ENCODE measurements around the gene ABCC12.
"Not testable (repeated sequence)": the region's sequence is repeated elsewhere in the genome, so short reads cannot be mapped to it uniquely, and the experiment has no call there.

The ABCC12 gene

DNA sequence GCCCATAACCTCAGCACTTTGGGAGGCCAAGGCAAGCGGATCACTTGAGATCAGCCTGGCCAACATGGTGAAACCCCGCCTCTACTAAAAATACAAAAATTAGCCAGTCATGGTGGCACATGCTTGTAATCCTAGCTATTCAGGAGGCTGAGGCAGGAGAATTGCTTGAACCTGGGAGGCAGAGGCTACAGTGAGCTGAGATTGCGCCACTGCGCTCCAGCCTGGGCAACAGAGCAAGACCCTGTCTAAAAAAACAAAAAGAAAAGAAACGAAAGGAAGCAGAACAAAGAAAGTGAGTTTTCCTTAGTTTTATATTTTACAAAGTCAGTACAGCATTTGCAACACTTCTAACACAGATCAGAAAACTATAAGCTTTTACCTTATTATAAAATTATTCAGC, 10.8 kb upstream of the ABCC12 start:
- not testable (repeated sequence) for DNase-seq (ENCODE audit: extremely low read depth in 1 of 2, low read depth in 1 of 2)

DNA sequence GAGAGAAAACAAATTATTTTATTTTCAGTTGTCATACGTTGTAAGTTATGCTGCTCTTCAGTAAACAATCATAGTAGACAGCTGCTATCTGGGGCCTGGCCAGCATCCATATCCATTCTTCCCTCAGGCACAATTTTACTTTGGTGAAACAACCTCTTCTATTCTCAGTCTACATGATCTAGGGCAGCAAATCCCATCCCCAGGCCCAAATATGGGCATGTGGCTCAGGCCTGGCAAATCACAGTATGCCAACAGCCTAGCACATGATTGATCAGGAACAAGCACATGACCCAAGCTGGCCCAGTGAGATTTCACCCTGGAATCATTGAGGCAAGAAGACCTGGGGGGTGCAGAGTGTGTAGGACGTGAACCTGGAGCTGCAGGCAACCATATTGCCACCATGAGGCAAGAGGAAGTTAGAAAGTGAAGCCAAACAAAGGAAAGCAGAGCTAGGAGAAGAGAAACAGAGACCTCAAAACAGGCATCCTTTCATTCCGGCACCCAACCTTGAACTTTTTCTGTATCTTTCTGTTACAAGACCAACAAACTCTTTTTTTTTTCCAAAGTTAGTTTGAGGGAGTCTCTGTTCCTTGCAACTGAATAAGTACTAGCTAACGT, 10.3 kb upstream of the ABCC12 start:
- no peak for DNase-seq (ENCODE audit: extremely low read depth in 1 of 2, low read depth in 1 of 2)

DNA sequence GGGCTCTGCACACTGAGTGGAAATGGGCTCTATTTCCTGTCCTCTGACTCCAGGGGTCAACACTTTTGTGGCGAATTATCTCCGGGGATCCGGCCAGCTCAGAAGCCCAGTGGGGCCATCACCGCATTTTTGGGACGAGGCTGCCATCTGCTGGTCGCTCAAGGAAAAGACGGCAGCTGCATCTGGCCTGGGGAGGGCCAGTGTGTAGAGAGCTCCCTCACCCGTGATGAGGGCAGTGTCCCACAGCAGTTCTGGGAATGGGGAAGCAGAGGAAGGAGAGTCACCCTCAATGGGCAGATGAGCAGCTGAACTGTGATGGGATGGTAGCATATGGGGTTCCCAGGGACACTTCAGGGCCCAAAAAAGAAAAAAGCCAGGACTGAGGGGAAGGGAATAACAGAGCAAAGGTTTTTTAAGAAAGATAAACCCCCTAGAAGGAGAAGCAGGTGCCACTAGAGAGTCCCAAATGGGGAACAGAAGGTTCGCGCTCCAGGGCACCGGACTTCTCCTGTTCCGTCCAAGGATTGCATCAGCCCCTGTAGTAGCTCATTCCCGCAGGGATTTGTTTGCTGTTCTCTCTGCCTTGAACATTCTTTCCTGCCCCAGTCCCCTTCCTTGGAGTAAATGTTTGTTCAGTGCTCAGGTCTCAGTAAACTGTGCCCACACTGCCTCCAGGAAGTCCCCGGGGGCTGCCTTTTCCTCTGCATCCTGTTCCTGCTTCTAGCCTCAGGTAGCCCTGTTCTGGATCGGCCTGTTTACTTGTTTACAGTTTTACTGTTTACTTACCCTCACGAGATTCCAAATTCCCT, 9.3 kb upstream of the ABCC12 start:
- DNase-seq (ENCODE audit: extremely low read depth in 1 of 2, low read depth in 1 of 2) = peak; percentile 9 to 49

DNA sequence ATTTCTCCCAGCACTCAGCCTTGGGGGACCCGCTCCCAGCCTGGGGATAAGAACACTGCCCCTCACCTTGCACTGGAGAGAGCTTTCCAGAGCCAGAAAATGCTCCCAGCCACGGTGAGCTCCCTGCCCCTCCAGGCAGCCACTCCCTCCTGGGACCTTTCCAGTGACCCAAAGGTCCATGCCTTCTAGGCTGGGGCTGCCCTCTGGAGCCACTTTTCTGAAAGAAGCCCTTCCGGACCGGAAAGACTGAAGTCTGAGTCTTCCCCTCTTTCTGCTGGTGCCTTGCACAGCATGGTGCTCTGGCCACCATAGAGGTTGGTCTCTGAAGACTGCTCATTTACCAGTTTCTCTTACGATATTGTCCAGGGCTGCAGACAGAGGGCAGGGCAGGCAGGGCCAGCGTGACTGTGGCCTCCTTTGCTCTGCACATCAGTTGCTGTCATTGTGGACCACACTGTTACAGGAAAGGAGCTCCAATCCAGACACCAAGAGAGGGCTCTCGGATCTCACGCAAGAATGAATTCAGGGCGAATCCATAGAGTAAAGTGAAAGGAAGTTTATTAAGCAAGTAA, 7.1 kb upstream of the ABCC12 start:
- DNase-seq (ENCODE audit: extremely low read depth in 1 of 2, low read depth in 1 of 2) = no peak

DNA sequence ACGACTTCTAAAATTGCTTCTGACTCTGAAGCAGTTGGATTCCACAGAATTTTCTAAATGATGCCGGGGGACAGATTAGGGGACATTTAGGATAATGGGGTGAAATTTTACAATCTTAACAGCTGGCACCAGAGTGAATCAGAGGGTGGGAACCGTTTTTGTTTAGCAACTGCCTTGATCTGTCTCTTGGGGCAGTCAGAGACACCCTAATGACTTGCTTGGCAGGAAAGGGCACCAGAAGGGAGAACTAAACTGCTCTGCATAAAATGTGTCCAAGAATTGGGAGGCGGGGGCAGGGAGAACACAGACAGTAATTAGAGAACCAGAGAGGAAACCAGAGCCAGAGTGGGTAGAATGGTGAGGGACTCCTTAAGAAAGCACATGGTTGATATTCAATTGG, 6.1 kb upstream of the ABCC12 start:
- DNase-seq (ENCODE audit: extremely low read depth in 1 of 2, low read depth in 1 of 2) = no peak

DNA sequence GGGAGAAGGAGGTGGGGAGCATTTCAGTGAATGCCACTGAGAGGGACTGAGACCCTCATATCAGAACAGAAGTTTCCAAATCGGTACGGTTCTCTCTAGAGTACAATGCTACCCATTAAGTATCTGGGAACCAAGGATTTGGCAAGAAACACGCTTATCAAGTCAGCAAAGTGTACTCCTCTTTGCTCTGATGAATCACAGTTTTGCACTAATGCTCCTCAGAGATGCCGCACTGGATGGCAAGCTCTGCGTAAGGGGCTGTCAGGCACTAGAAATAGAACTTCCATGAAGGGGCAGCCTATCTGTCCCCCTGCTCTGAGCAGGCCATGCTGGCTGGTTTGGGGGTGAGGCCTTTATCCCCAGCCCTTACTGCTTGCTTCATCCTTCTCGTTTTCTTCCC, 4.8 kb upstream of the ABCC12 start:
- no peak for DNase-seq (ENCODE audit: extremely low read depth in 1 of 2, low read depth in 1 of 2)

DNA sequence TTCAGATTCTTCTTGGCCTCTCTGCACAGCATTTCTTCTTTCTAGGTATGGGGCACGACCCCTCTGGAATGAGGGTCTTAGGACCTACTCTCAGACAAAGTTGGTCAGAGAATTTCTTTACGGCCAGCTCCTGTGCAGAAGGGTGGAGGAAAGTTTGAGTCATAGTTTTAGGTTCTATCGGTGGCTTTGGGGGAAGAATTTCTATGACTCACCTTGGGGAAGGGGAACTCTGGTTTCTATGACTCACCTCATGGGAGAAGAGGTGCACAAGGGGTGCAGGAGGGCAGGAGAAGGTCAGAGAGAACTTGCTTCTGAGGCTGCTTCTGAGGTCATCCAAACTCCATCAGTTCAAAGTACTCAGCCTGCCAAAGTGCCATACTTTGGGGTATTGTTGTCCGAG, 2.5 kb upstream of the ABCC12 start:
- DNase-seq (ENCODE audit: extremely low read depth in 1 of 2, low read depth in 1 of 2) = no peak

DNA sequence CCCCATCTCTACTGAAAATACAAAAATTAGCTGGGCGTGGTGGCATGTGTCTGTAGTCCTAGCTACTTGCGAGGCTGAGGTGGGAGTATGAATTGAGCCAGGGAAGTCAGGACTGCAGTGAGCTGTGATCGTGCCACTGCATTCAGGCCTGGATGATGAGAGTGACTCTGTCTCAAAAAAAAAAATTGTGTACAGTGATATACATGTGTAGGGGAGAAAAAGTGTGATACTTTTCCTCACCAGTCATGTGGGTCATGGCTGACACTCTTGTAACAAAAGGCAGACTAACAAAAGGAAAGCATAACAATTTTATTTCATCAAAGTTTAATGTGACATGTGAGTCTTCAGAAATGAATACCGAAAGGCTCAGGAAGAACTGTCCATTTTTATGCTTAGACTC, 2.0 kb upstream of the ABCC12 start:
- DNase-seq (ENCODE audit: extremely low read depth in 1 of 2, low read depth in 1 of 2) = no peak

DNA sequence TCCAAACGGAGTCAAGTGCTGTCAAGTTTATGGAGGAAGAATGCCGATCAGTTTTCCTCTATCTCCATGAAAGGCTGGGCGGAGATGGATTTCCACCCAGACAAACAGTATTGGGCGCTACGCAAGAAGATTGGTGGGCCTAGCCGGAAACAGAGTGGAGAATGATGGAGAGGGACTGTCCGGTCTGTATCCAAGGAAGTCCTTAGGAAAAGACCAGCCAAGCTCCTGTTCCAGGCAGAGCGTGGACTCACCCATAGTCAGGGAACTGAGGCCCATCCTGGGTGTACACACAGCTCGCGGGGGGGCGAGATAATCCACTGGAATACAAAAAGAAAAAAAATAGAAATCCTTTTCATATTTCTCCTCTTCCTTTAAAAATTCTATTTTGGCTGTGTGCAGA, 1.5 kb upstream of the ABCC12 start:
- DNase-seq (ENCODE audit: extremely low read depth in 1 of 2, low read depth in 1 of 2) = no peak

DNA sequence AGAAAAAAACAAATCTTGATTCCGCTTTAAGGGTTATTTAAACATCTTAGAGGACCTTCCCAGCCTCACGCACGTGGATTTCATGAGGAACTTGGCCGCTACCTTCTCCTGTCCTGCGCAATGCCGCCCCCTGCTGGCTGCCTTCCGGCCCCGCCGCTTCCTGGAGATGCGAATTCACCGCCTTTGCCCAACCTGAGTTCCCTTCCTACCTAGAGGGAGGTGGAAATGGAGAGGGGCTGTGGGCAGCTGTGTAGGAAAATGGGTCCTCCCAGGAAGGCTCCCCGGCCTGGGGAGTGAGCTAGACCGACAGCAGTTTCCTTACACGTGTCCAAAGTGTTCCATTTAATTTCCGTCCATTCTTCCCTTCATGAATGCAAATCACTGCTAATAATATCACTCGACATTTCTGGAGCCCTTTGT, 1.0 kb upstream of the ABCC12 start:
- peak; percentile 34 to 75 for DNase-seq (ENCODE audit: extremely low read depth in 1 of 2, low read depth in 1 of 2)

DNA sequence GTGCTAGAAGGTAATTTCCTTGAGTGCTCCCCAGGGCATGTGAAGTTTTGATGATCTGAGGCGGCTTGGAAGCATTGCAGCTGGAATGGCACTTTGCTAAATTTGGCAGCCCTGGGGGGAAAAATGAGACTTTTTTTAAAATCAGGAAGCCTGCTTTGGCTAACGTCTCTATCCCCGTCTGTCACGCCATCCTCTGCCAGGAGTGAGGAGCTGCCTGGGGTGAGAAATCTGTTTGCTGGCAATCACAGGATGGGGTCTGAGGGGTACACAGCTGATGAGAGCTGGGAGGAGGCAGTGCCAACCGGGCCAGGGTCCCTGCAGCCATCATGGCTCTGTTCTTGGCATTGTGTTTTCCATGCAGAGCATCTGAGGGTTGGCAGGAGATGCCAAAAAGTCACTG, 2.0 kb downstream of the ABCC12 start:
- no peak for DNase-seq (ENCODE audit: extremely low read depth in 1 of 2, low read depth in 1 of 2)

DNA sequence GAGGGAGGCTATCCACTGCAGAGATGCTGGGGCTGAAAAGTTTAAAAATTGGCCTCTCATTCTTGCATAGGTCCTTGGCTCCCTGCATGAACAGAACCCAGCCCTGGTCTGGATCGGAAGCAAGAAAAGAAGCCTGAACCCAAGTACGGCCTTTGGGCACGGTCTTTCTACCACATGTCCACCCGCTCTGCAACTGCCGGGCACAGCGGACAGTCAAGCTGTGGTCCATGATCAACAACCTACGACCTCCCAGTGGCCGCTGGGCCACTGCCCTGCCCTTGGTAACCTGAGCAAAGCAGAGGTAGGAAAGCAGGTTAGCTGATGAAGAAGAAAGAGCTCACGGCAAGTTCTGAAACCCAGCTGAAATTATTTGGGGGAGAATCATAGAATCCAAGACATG, 3.6 kb downstream of the ABCC12 start:
- DNase-seq (ENCODE audit: extremely low read depth in 1 of 2, low read depth in 1 of 2) = no peak

DNA sequence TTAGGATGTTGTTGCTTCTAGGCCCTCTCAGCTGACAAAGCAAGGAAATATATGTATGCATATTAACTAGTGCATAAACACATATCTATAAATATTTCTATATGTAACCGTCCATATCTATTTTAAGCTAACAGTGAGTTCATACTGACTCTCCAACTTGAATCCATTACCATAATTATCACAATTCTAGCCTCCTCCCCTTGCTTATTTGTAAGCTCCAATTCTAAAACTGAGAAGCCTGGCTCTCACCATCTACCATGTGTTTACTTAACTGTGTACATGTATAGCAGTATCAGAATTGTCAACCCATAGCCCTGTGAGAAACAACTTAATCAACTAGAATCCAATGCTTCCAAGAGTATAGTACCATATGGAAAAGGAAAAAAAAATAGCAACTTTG, 5.1 kb downstream of the ABCC12 start:
- no peak for DNase-seq (ENCODE audit: extremely low read depth in 1 of 2, low read depth in 1 of 2)

DNA sequence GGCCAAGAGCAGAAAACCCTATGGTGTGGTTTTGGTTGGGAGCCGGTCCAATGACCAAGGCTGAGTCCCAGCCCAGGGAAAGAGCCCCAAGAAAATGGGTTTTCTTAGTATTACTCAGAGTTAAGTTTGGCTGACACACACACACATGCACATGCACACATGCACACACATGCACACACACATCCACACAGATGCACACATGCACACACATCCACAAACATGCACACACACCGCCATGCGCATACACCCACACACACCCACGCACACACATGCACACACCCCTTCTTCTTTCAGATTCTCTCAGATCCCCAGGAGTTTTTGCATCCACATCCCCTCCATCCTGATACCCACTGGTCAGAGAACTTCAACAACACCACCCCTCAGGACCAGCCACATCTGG, 9.1 kb downstream of the ABCC12 start:
- DNase-seq (ENCODE audit: extremely low read depth in 1 of 2, low read depth in 1 of 2) = no peak

DNA sequence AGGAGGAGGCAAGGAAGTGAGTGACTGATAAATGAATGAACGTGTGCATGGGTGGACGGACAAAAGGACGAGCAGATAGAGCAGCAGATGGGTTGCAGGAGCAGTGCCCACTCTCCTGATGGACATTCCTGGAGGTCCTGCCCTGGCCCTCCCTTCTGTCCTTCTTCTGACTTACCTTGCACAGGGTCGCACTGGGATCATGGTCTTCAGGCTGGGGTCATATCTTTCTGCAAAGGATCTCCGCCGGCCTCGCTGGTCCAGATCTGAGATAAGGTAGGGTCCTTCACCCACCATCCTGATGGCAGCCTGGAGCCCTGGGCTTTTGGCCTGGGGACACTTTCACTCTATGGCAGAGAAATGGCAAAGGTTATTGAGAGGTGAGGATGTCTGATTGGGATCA, 9.7 kb downstream of the ABCC12 start:
- DNase-seq (ENCODE audit: extremely low read depth in 1 of 2, low read depth in 1 of 2) = no peak

DNA sequence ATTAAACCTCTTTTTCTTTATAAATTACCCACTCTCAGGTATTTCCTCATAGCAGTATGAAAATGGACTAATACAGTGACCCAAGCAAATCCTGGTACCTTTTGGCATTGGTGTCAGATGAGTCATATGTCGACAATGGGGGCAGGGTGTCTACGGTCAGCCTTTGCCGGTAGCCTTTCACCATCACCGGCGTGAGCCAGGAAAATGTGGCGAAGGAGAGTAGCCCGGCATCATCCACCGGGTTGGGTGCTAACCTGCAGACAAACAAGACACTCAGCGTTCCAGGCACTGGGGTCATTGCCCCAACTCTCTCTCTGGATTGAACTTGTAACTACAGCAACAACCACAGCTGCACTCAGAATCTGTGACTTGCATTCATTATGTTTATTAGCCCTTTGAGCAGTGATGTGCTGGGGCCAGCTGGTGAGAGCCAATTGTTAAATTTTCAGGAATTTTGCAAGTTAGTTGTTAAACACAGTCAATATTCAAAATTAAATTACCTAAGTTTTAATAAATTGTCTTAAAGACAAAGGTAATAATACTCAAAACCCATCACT, 11.9 kb downstream of the ABCC12 start:
- DNase-seq (ENCODE audit: extremely low read depth in 1 of 2, low read depth in 1 of 2) = no peak

DNA sequence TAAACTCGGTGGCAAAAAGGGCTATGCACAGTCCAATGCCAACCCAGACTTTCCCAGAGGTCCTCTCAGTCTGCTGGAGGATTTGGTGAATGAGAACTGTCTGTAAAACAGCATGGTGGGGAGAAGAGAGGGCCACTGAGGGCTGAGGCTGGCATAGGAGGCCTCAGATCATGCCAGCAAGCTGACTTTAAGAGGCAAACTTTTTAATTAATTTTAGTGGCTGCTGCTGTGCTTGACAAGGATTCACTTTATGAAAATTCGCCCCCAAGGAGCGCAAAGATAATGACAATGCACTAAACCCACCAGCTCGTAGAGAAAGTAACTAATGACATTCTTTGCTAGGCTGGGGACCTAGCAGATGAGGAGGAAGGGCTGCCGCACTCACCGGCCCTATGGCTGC, 15.0 kb downstream of the ABCC12 start:
- DNase-seq (ENCODE audit: extremely low read depth in 1 of 2, low read depth in 1 of 2) = no peak

DNA sequence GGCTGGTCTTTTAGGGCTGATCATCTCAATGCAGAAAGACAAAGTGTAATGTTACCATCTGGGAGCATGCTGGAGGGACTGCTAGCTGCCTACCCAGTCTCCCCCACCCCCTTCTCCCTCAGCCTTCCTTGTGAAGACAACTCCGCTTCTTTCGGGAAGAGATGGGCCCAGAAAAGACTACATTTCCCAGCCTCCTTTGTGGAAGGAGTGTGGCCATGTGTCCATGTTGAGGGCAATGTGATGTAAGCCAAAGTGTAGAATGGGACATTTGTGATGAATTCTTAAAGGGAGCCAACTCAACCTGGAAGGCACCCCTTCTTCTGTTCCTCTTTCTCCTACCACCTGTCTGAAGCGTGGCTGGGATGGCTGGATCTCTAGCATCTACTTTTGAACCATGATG, 16.3 kb downstream of the ABCC12 start:
- DNase-seq (ENCODE audit: extremely low read depth in 1 of 2, low read depth in 1 of 2) = no peak

DNA sequence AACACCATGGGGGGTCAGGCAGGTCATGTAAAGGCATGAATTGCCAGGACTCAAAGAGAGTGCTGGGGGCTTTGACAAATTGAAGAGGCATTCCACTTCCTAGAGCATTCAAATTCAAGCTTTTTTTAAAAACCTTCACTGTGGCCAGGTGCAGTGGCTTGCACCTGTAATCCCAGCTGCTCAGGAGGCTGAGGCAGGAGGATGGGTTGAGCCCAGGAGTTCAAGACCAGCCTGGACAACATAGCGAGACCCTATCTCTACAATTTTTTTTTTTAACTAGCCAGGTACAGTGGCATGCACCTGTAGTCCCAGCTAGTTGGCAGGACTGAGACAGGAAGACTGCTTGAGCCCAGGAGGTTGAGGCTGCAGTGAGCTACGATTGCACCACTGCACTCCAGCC, 17.2 kb downstream of the ABCC12 start:
- no peak for DNase-seq (ENCODE audit: extremely low read depth in 1 of 2, low read depth in 1 of 2)

DNA sequence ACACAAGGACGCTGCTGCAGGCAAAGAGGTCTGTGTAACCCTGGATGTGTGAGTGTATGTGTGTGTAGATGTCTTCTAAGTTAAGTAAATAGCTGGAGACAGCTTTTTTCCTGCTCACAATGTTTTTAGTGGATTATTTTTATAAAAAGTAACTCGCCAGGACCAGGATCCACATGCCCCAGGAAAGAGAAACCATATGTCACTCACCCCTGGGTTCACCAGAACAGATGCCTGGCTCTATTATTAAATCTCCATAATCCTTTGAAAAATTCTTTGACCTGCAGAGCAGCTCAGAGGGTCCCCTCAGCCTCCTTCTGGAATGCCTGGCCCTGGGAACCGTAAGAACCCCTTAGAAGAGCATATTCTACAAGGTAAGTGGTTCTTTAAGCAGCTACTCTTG, 18.0 kb downstream of the ABCC12 start:
- no peak for DNase-seq (ENCODE audit: extremely low read depth in 1 of 2, low read depth in 1 of 2)

DNA sequence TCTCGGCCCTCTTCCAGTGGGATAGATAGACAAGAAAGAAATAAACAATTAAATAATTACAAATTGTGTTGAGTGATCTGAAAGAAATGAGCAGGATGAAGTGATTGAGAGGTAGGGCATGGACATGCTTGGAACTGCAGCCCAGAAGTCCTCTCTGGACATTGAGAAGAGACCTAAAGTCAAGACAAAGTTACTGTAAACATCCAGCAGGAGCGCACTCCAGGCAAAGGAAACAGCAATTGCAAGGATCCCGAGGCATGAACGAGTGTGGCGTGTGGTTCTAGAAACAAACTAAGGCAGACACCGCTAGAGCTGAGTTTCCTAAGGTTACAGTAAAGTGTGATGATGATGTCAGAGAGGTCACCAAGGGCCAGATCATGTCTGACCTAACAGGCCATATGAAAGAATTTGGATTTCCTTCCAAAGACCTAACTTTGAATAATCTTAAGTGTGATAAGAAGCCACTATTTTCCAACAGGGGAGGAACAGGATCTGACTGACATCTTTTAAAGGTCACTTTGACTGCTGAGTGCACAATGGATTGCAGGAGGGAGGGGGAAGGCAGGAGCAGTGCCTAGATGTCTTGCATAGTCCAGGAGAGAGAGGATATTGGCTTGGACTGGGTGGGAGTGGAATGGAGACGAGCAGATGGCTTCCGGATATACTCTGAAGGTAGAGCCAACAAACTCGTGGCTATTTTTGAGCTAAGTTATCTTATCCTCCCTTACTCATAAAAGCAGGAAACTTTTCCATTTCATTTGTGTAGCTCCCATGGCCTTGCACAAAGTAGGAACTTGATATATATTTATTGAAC, 19.0 kb downstream of the ABCC12 start:
- no peak for DNase-seq (ENCODE audit: extremely low read depth in 1 of 2, low read depth in 1 of 2)

Data from activated CD8-positive, alpha-beta memory T cell treated with anti-CD3 and anti-CD28 coated beads for 1 hour (primary cell).